ENCODE results near the gene OST4. TPM values are rescaled to one million over a fixed set of nuclear protein-coding genes. Genes with fewer than 3 reads are reported as not detected.
A peak's percentile ranks its signal among the peaks of the same experiment; 100 is the strongest.
"Not testable (repeated sequence)": the region's sequence is repeated elsewhere in the genome, so short reads cannot be mapped to it uniquely, and the experiment has no call there.

Gene OST4
- total RNA-seq, 1 donor from 2014 or later, result 269 TPM

GRCh38 chr2:27076323-27076722 lies 4.9 kb upstream of the OST4 start:
- TF ChIP-seq POLR2AphosphoS5 (IDR thresholded peaks at IDR 0.05; ENCODE audit: insufficient read depth in 1 of 2, low read depth in 1 of 2), result no peak
- no peak for TF ChIP-seq CTCF (IDR thresholded peaks at IDR 0.05)
- no peak for TF ChIP-seq POLR2A (IDR thresholded peaks at IDR 0.05)
- Histone ChIP-seq H3K36me3 (no peaks in the 10 kb centered on the region), H3K4me3 (no peak overlapping the region), H3K9me3 (no peaks in the 10 kb centered on the region), H3K4me1 (peaks cover 75% of the 10 kb centered on the region), H3K27me3 (no peaks in the 10 kb centered on the region), H3K27ac (peak overlapping the region; percentile 89)
- DNase-seq (ENCODE audit: extremely low spot score in 2 of 2), result no peak
- intact Hi-C loops (cut with DNase I), result no loop called here

- H3K36me3 ChIP-seq; H3K4me3 ChIP-seq; DNase-seq (ENCODE audit: extremely low spot score in 2 of 2); intact Hi-C loops (cut with DNase I); H3K9me3 ChIP-seq; H3K27me3 ChIP-seq: not testable (repeated sequence)
- Histone ChIP-seq H3K4me1 (peaks cover 74% of the 10 kb centered on the region), H3K27ac (peak overlapping the region; percentile 8)
These were observed 4.1 kb upstream of the OST4 start for GRCh38 chr2:27075566-27075871.

DNA sequence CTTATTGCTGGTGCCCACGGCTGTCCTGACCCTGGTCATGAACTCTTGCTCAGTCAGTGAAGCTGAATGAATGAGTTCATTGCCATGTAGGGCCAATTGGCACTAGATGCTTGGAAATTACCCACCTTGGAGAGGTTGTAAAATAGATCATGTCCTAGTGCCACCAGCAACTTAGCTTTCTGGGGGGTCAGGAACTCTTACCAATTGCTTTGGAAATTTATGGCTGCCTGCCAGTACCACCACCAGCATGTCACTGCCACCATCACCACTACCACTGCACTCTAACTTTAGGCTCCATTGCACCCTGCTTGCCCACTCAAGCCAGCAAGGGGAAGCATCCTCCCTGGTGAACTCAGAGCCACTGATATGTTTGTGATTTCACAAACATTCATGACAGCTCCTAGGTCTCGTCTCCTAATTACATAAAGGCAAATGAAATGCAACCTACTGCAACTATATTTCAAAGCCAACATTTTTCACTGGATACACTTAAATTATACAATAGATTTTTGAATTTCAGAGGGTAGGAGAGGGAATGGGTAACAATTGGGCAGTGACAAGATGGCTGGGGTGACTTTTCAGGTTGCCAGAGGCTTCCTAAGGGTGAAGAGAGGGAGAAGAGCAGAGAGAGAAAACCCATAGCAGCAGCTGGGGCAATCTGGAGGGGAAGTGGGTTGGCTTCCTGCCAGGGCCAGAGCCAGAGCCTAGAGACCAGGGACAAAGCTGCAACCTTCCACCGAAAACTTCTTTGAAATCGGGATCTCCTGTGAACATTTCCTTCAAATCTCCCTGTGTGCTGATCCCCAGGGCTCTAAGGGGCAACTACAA lies 3.5 kb upstream of the OST4 start:
- TF ChIP-seq POLR2A (IDR thresholded peaks at IDR 0.05) (no peak), POLR2AphosphoS5 (IDR thresholded peaks at IDR 0.05; ENCODE audit: insufficient read depth in 1 of 2, low read depth in 1 of 2) (no peak), CTCF (IDR thresholded peaks at IDR 0.05) (no peak)
- no peaks in the 10 kb centered on the region for H3K27me3 ChIP-seq
- H3K4me1 ChIP-seq, result peaks cover 74% of the 10 kb centered on the region
- no peak overlapping the region for H3K4me3 ChIP-seq
- DNase-seq (ENCODE audit: extremely low spot score in 2 of 2), result no peak
- intact Hi-C loops (cut with DNase I), result no loop called here
- no peaks in the 10 kb centered on the region for H3K9me3 ChIP-seq
- H3K27ac ChIP-seq, result peak overlapping the region; percentile 94
- H3K36me3 ChIP-seq, result peaks cover 0 to 3% of the 10 kb centered on the region in 2 donors

GRCh38 chr2:27073782-27074181 lies 2.3 kb upstream of the OST4 start:
- Histone ChIP-seq H3K9me3 (no peaks in the 10 kb centered on the region), H3K4me3 (no peak overlapping the region), H3K4me1 (peaks cover 79% of the 10 kb centered on the region), H3K27ac (peak overlapping the region; percentile 94), H3K36me3 (peaks cover 0 to 6% of the 10 kb centered on the region in 2 donors), H3K27me3 (no peaks in the 10 kb centered on the region)
- TF ChIP-seq POLR2AphosphoS5 (IDR thresholded peaks at IDR 0.05; ENCODE audit: insufficient read depth in 1 of 2, low read depth in 1 of 2) (no peak), CTCF (IDR thresholded peaks at IDR 0.05) (no peak), POLR2A (IDR thresholded peaks at IDR 0.05) (no peak)
- no peak for DNase-seq (ENCODE audit: extremely low spot score in 2 of 2)
- intact Hi-C loops (cut with DNase I), result no loop called here

DNA sequence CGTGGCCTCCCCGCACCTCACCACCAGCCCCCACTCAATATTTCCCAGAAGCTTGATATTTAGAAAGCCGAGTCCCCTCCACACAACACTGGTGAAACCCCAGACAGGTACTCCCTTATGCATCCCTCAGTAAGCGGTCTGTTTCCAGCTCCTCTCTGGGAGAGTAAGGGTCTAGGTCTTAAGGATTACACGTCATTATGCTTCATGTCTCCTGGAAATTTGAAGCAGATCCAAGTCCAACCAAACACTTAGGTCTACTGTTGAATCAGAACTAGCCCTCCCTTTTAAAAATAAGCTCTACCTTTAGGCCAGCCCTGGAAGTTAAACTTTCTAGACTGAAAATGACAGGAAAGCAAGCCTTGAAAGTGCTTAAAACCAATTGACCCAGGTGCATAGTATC lies 1.5 kb upstream of the OST4 start:
- no peak for DNase-seq (ENCODE audit: extremely low spot score in 2 of 2)
- Histone ChIP-seq H3K27me3 (no peaks in the 10 kb centered on the region), H3K9me3 (no peaks in the 10 kb centered on the region), H3K4me1 (peaks cover 80% of the 10 kb centered on the region), H3K27ac (peak overlapping the region; percentile 94), H3K4me3 (peak overlapping the region in 1 of 2 donors; percentile 97), H3K36me3 (peaks cover 0 to 14% of the 10 kb centered on the region in 2 donors)
- TF ChIP-seq CTCF (IDR thresholded peaks at IDR 0.05) (no peak), POLR2AphosphoS5 (IDR thresholded peaks at IDR 0.05; ENCODE audit: insufficient read depth in 1 of 2, low read depth in 1 of 2) (no peak), POLR2A (IDR thresholded peaks at IDR 0.05) (no peak)
- intact Hi-C loops (cut with DNase I), result no loop called here

All from vagina (tissue), 2 donors.